ENCODE results near the gene NAA16.

- TF ChIP-seq POLR2A (IDR thresholded peaks at IDR 0.05), result no peak
- TF ChIP-seq, protein P1, sequence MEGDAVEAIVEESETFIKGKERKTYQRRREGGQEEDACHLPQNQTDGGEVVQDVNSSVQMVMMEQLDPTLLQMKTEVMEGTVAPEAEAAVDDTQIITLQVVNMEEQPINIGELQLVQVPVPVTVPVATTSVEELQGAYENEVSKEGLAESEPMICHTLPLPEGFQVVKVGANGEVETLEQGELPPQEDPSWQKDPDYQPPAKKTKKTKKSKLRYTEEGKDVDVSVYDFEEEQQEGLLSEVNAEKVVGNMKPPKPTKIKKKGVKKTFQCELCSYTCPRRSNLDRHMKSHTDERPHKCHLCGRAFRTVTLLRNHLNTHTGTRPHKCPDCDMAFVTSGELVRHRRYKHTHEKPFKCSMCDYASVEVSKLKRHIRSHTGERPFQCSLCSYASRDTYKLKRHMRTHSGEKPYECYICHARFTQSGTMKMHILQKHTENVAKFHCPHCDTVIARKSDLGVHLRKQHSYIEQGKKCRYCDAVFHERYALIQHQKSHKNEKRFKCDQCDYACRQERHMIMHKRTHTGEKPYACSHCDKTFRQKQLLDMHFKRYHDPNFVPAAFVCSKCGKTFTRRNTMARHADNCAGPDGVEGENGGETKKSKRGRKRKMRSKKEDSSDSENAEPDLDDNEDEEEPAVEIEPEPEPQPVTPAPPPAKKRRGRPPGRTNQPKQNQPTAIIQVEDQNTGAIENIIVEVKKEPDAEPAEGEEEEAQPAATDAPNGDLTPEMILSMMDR (IDR thresholded peaks at IDR 0.05), result no peak
These were observed 14.7 kb downstream of the NAA16 start for GRCh38 chr13:41325752-41326151.
